Body of pancreas (tissue), 4 donors: ENCODE measurements around the gene USP53.

Experiments
- CTCF ChIP-seq, 7 experiments: fragments of 450-650 bp in 4 of 7; fragments of 200-600 bp in 3 of 7; sonication (generic) in 3 of 7; IDR thresholded peaks; one replicate each; pipeline ENCODE4 v1.5.1; 2016 to 2019; ENCODE audit warnings: antibody characterized with exemption in 7 of 7
- POLR2A ChIP-seq, 3 donors: fragments of 450-650 bp; IDR thresholded peaks; one replicate each; pipeline ENCODE4 v1.6.1; 2016; ENCODE audit warnings: antibody characterized with exemption in 3 of 3, mild to moderate bottlenecking in 2 of 3

DNA sequence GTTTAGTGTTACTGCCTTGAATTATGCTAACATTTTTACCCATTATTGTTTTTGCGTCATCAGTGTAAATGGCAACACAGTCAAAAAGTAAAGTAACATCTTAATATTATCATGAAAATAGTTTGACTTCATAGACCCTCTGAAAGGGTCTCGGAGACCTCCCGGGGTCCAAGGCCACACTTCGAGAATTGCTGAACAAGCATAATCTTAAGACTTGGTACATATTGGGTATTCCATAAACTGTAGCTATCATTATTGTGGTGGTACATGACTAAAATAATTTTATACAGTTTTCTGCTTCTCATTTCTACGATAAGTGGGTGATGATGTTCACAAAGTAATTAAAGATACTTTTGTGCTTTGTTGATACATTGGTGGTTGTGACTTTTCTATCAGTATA lies 76.8 kb downstream of the USP53 start:
- TF ChIP-seq CTCF (IDR thresholded peaks at IDR 0.05) (no peak), POLR2A (IDR thresholded peaks at IDR 0.05) (no peak)
